Measurements from ENCODE around the gene KERA.

KERA gene

DNA sequence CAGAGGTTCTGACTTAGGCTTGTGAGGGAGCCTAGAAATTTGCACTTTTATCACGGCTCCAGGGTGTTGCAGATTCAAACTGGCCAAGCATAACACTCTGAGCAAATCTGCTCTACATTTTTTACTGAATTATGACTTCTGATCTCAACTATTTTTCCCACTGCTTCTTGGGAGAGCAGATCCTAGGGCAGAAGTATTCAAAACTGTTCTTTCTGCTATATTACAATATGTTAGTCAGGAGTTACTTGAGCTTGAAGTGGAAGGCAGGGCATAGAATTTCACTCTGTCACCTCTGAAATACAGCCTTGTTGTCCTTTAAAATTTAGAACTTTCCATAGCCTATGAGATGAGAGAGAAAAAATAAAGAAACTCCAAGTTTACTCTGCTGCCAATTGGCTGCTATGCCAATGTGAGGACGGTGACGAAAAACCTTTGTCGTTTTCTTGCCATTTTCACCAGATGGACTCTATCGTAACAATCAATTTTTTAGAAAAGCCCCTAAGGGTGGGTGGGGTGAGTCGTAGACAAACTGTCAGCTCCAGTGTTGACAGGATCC, 16.4 kb upstream of the KERA start:
- DNase-seq (ENCODE audit: low read depth) = no peak
- TF ChIP-seq, protein P1, sequence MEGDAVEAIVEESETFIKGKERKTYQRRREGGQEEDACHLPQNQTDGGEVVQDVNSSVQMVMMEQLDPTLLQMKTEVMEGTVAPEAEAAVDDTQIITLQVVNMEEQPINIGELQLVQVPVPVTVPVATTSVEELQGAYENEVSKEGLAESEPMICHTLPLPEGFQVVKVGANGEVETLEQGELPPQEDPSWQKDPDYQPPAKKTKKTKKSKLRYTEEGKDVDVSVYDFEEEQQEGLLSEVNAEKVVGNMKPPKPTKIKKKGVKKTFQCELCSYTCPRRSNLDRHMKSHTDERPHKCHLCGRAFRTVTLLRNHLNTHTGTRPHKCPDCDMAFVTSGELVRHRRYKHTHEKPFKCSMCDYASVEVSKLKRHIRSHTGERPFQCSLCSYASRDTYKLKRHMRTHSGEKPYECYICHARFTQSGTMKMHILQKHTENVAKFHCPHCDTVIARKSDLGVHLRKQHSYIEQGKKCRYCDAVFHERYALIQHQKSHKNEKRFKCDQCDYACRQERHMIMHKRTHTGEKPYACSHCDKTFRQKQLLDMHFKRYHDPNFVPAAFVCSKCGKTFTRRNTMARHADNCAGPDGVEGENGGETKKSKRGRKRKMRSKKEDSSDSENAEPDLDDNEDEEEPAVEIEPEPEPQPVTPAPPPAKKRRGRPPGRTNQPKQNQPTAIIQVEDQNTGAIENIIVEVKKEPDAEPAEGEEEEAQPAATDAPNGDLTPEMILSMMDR (IDR thresholded peaks at IDR 0.05; ENCODE audit: insufficient read depth, low read depth, low read length, missing control alignments) = no peak
- no peak overlapping the region for H3K4me3 ChIP-seq (ENCODE audit: low read depth, low read length)

DNA sequence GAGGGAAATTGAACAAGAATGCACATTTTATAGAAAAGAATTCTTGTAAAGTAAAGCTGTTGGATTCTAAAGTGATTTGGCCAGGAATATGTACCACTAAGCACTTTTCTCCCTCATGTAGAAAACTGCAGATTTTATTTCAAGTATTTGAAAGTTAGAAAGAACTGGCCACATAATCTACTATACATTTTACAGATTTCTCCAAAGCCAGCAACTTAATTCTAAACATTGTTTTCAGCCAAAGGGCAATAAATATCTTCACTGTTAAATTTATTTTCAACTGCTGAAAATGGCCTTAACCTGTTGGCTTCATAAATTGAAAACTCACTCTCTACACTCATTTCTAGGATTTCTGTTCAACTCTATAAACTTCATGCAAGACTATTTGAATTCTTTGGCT, 15.6 kb upstream of the KERA start:
- H3K4me3 ChIP-seq (ENCODE audit: low read depth, low read length) = no peak overlapping the region
- TF ChIP-seq, protein P1 (IDR thresholded peaks at IDR 0.05; ENCODE audit: insufficient read depth, low read depth, low read length, missing control alignments) = no peak

DNA sequence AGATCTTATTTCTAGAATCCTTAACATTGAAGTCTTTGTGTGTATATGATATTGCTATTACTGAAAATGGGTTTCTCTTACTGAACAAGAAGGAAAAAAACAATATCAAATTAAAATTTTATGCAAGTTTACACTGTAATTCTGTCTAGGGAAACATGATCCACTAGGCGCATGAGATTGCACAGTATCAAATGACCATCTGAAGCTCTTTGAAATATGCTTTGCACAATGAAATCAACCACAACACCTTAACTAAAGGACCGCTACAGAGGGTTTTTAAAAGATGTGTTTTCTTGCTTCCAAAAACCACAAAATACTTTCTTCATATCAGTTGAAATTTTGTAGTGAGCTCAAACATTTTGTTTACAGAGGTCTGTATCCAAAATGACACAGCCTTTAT, 15.1 kb upstream of the KERA start:
- TF ChIP-seq, protein P1 (IDR thresholded peaks at IDR 0.05; ENCODE audit: insufficient read depth, low read depth, low read length, missing control alignments) = no peak
- no peak overlapping the region for H3K4me3 ChIP-seq (ENCODE audit: low read depth, low read length)
- DNase-seq (ENCODE audit: low read depth) = no peak

More for the DNA sequence above, 15.6 kb upstream of the KERA start:
- no peak for DNase-seq (ENCODE audit: low read depth)

DNA sequence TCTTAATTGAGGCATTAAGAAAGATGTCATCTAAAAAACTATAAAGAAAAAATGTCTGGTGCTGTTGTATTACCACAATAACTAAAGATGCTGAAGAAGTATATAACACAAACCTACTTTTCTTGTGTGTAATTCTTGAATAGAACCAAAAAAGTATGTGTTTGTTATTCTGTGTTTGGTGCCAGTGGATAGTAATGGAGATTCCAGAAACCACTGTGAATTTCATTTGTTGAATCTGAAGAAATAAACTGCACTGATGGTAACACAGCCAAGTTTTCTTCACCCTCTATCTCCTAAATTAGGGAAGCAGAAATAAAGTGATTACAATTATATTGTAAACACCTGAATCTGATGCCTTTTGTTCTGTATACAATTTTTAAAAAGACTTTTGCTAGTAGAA, 13.1 kb upstream of the KERA start:
- no peak overlapping the region for H3K4me3 ChIP-seq (ENCODE audit: low read depth, low read length)
- TF ChIP-seq, protein P1 (IDR thresholded peaks at IDR 0.05; ENCODE audit: insufficient read depth, low read depth, low read length, missing control alignments) = no peak
- DNase-seq (ENCODE audit: low read depth) = no peak

DNA sequence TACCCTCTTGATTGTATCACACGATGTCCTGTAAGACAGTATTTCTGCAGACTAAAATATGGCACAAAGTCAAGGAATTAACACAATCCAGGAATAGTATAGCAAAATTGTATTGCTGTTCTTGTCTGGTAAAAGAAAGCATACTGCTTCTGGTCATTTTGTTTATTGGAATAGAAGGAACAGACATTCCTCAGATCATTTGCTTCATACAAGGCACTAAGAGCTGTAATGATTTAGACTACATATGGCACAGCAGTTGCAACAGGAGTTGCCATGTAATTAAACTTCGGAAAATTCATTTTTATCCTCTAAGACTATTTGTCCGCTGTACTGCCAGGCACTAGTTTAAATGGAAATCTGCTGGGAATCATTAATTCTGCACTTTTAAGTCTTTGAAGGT, 7.6 kb upstream of the KERA start:
- H3K4me3 ChIP-seq (ENCODE audit: low read depth, low read length) = no peak overlapping the region
- TF ChIP-seq, protein P1 (IDR thresholded peaks at IDR 0.05; ENCODE audit: insufficient read depth, low read depth, low read length, missing control alignments) = no peak

DNA sequence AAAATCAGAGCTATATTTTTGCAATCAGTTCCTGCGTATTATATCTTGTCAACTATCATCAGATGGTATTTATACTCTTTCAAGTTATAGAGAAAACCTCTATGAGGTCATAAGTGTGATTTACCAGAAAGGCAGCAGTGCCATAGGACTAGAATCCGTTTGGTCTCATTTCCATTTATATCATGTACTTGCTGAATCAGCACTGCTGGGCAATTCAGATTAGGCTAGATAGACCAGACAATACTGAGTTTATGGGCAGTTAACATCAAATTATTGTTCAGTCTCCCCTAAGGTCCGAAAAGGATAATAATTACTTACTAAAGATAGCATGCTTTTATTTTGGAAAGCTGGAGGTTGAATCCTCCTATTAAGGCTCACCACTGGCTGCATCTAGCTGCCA, 6.8 kb upstream of the KERA start:
- H3K4me3 ChIP-seq (ENCODE audit: low read depth, low read length) = no peak overlapping the region
- TF ChIP-seq, protein P1 (IDR thresholded peaks at IDR 0.05; ENCODE audit: insufficient read depth, low read depth, low read length, missing control alignments) = no peak
- no peak for DNase-seq (ENCODE audit: low read depth)

More for the DNA sequence above, 7.6 kb upstream of the KERA start:
- DNase-seq (ENCODE audit: low read depth) = no peak

DNA sequence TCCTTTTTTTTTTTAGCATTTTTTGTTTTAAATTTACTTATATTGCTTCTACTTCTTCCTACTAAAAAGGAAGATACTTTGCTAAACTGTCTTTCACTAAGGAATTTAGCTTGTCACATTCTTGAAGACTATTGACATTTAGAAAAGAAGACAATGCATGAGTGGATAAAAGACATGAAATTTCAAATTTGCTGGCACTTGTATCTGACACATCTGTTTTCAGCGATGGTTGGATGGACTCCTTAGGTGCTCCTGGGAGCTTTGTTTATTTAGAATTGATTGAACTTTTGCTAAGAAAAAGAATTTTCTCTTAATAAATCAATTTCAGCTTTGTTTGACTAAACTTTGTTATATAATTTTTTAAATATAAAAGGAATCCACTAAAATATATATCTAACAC, 3.3 kb upstream of the KERA start:
- H3K4me3 ChIP-seq (ENCODE audit: low read depth, low read length) = no peak overlapping the region
- TF ChIP-seq, protein P1 (IDR thresholded peaks at IDR 0.05; ENCODE audit: insufficient read depth, low read depth, low read length, missing control alignments) = no peak
- no peak for DNase-seq (ENCODE audit: low read depth)

Data from GM12865 (cell line).